HCEC 1CT (cell line): Measurements from ENCODE around the gene STAT3.
"Not testable (repeated sequence)": the region's sequence is repeated elsewhere in the genome, so short reads cannot be mapped to it uniquely, and the experiment has no call there.

Source experiments
- DNase-seq: peaks from one replicate; pipeline ENCODE4 v3.0.0-alpha.2; 2017

The STAT3 gene

DNA sequence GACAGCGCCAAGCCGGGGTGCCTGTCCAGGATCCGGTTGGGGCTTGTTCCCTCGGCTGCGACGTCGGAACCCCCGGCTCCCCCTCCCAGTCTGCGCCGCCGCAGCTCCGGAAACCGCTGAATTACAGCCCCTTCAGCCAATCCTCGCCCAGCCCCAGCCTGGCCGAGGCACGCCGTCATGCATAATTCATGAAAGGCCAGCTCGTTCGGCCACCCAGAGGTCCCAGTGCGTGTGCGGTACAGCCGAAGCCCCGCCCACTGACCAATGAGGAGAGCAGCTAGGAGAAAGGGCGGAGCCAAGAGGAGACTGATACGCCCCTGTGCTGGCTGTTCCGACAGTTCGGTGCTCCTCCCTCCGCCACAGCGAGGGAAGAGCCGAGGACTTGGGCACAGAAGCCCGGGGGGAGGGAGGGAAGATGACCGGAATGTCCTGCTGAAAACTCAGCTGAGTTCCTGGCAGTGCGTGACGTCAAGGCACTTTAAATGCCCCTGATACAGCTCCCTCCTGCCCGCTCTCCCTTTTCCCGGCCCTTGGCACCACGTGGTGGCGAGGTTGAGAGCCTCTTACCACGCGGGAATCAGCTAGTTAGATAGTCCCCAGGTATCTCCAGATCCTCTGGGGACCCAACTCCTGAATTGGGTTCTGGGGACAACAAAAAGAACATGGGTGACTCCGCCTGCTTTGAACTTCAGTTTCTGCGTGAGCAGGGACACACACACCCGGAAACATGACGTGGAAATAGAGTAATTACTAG lies at the start of gene STAT3:
Gene STAT3, minus strand, starts transcription at position 62 of the 754 bp plus-strand sequence. CDS start 39,926 bp downstream, outside the sequence.
- peak; percentile 100 for DNase-seq

GRCh38 chr17:42436391-42436790 lies 48.1 kb upstream of the STAT3 start:
- DNase-seq: peak; percentile 99

DNA sequence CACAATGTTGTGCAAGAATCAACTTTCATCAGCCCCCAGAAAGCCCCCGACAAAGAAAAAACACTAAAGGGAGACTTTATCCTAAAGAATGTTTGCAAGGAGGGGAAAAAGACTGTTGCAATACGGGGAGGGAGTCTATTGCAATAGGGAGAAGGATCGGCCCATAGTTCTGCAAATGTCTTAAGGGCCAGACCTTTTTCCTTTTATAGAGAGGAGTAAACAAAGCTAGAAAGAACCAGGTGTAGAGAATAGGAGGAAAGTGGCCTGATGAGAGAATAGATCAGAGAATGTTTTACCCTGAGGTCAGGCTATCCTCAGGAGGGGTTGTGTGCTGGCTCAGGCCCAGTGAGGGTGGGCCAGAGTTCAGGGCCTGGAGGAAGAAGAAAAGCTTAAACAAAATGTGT lies 43.5 kb upstream of the STAT3 start:
- no peak for DNase-seq

- DNase-seq: no peak
Measured at GRCh38 chr17:42429726-42430447, 41.6 kb upstream of the STAT3 start.

GRCh38 chr17:42428141-42428944 lies 40.1 kb upstream of the STAT3 start:
- DNase-seq: peak; percentile 99

- no peak for DNase-seq
Measured at GRCh38 chr17:42424991-42425610, 36.9 kb upstream of the STAT3 start.

DNA sequence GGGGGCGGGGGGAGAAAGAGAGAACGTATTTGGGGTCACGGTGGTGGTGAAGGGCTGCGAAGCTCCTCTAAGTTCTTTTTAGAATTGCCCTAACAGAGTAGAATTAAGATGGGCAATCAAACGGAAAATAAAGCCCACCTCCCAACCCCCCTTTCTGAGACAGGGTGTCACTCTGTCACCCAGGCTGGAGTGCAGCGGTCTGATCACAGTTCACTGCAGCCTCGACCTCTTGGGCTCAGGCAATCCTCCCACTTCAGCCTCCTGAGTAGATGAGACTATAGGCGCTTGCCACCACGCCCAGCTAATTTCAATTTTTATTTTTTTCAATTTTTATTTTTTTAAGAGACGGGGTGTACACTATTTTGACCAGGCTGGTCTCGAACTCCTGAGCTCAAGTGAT lies 35.5 kb upstream of the STAT3 start:
- no peak for DNase-seq

DNA sequence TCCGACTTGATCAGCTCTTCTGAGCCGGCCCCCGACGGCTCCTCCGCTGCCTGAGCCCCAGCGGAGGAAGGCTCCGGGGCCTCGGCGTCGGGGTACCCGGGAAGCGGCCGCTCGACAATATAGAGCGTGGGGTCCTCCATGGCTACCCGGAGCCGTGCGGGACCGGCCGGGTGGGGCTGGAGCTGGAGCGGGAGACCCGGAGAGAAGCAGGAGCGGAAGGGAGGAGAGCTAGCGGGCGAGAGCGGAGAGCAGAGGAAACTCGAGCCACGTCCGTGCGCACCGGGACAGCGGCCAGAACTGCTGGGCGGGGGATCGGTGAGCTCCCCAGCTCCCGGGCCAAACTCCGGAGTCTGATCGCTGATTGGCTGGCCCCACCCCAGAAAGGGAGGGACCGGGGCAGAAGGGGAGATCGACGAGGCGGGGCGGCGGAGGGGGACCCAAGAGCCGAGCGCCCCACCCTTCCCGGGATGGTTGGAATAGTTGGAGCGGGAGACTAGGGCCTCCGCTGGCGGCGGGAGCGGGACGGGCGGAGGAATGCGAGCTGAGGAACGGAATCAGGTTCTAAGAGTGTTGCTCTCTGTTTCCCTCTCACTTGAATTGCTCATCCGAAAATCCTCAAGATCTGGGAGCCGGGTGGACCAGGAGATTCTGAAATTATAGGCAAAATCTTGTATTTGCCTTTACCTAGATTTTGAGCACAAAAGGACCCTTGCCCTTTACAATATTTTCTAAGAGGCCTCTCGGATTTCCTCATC lies 34.9 kb upstream of the STAT3 start, which contains the start of gene CAVIN1:
Gene CAVIN1, minus strand, starts transcription at position 299 of the 755 bp plus-strand sequence. Its CDS starts 159 bp downstream, at position 140.
- DNase-seq: peak; percentile 98

- DNase-seq: peak; percentile 32
Measured at GRCh38 chr17:42422412-42422957, 34.2 kb upstream of the STAT3 start.

GRCh38 chr17:42421507-42422338 lies 33.5 kb upstream of the STAT3 start:
- peak; percentile 63 for DNase-seq

- DNase-seq: no peak
Measured at GRCh38 chr17:42421136-42421506, 32.9 kb upstream of the STAT3 start.

GRCh38 chr17:42417981-42418380 lies 29.7 kb upstream of the STAT3 start:
- DNase-seq: not testable (repeated sequence)

- no peak for DNase-seq
Measured at GRCh38 chr17:42414704-42415409, 26.6 kb upstream of the STAT3 start.

- DNase-seq: no peak
Measured at GRCh38 chr17:42413464-42414040, 25.3 kb upstream of the STAT3 start.

GRCh38 chr17:42411905-42412679 lies 23.9 kb upstream of the STAT3 start:
- DNase-seq: no peak

DNA sequence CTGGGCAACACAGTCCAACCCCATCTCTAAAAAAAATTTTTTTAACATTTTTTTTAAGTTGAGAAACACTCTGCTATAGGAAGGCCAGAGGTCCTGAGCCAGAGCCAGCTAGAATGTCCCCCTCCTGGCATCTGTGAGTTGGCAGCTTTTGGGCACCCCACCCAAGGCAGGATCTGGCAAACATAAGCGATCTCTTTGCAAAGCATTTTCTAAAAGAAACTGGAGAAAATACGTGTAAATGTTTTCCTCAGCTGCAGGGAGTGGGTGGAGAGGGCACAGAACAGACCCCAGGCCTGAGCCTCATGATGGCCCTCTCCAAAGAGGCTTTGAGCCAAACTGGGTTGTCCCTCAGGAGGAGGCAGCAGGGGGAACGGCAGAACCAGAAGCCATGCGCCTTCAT lies 23.1 kb upstream of the STAT3 start:
- no peak for DNase-seq

DNA sequence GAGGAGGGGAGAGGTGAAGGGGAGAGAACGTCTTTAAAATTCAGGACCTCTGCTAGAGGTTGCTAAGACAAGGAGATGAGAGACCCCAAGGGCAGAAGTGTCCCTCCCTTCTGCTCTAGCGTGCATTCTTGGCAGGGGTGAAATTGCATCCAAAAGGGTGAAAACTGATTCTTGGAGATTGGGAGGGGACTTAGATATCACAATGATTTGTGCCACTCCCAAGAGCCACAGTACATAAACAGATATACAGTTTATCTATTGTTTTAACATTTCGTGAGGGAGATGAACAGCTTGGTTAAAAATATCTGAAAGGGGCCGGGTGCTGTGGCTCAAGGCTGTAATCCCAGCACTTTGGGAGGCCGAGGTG lies 22.1 kb upstream of the STAT3 start:
- DNase-seq: no peak

GRCh38 chr17:42409523-42410318 lies 21.5 kb upstream of the STAT3 start:
- DNase-seq: peak; percentile 90
